WTC11 (cell line): ENCODE measurements around the gene ADD2. TPM values are rescaled to one million over a fixed set of nuclear protein-coding genes. Genes with fewer than 3 reads are reported as not detected.

Experiments
- ATAC-seq: fragments of 200-7000 bp; cut with Tn5 transposase; 2 replicates; pipeline ENCODE4 v1.10.0; 2021; ENCODE audit warnings: mild to moderate bottlenecking, moderate library complexity
- CTCF ChIA-PET: fragments of 300-600 bp; sonication (Branson Sonifier 250); formaldehyde crosslinking; loops from one replicate; lab custom pipeline; 2021; ENCODE audit warnings: antibody characterized with exemption; lab: Charles Lee
- POLR2A ChIA-PET: fragments of 350-600 bp; sonication (Branson Sonifier 250); formaldehyde crosslinking; loops from one replicate; lab custom pipeline; 2021; ENCODE audit warnings: antibody characterized with exemption; lab: Charles Lee
- DNase-seq: peaks from one replicate; pipeline ENCODE4 v3.0.0; 2021; ENCODE audit warnings: low spot score
- H3K27ac Mint-ChIP-seq: 2 replicates; pipeline ENCODE4 v1.8.0; 2021; ENCODE audit warnings: mixed read lengths
- H3K27me3 Mint-ChIP-seq: 2 replicates; pipeline ENCODE4 v1.8.0; 2021; ENCODE audit warnings: low read depth, mild to moderate bottlenecking, moderate library complexity, mixed read lengths
- H3K36me3 Mint-ChIP-seq: 2 replicates; pipeline ENCODE4 v1.8.0; 2021; ENCODE audit warnings: mixed read lengths
- H3K4me1 Mint-ChIP-seq: 2 replicates; pipeline ENCODE4 v1.8.0; 2022; ENCODE audit warnings: mixed read lengths
- H3K4me3 Mint-ChIP-seq: 2 replicates; pipeline ENCODE4 v1.8.0; 2021; ENCODE audit warnings: mild to moderate bottlenecking, moderate library complexity, mixed read lengths
- H3K9me3 Mint-ChIP-seq: 2 replicates; pipeline ENCODE4 v1.8.0; 2021; ENCODE audit warnings: mixed read lengths
- AR ChIP-seq: fragments of 250-450 bp; sonication (Bioruptor Pico); IDR thresholded peaks from 2 replicates; pipeline ENCODE4 v1.9.0; 2021; ENCODE audit warnings: mild to moderate bottlenecking
- FOXJ3 ChIP-seq: sonication (generic); formaldehyde crosslinking; IDR thresholded peaks from 2 replicates; pipeline ENCODE4 v1.9.0; 2021; ENCODE audit warnings: missing genetic modification reagents, mild to moderate bottlenecking, borderline replicate concordance
- GTF2I ChIP-seq: fragments of 250-450 bp; sonication (Bioruptor Pico); conservative IDR thresholded peaks from 2 replicates; pipeline ENCODE4 v1.4.0; 2021; ENCODE audit warnings: mild to moderate bottlenecking
- IRF1 ChIP-seq: sonication (generic); formaldehyde crosslinking; IDR thresholded peaks from 2 replicates; pipeline ENCODE4 v1.8.0; 2023; ENCODE audit warnings: missing genetic modification reagents
- KAT7 ChIP-seq: sonication (generic); formaldehyde crosslinking; IDR thresholded peaks from 2 replicates; pipeline ENCODE4 v1.8.1; 2023; ENCODE audit warnings: missing genetic modification reagents, mild to moderate bottlenecking, borderline replicate concordance
- MLX ChIP-seq: sonication (generic); formaldehyde crosslinking; IDR thresholded peaks from 2 replicates; pipeline ENCODE4 v1.8.1; 2023; ENCODE audit warnings: mild to moderate bottlenecking, missing genetic modification reagents, moderate library complexity
- MXD4 ChIP-seq: fragments of 250-450 bp; sonication (Bioruptor Pico); IDR thresholded peaks from 2 replicates; pipeline ENCODE4 v1.8.0; 2021; ENCODE audit warnings: mild to moderate bottlenecking, moderate library complexity, borderline replicate concordance
- NFATC4 ChIP-seq: fragments of 250-450 bp; sonication (Bioruptor Pico); IDR thresholded peaks from 2 replicates; pipeline ENCODE4 v1.9.0; 2021; ENCODE audit warnings: mild to moderate bottlenecking
- NFE2L1 ChIP-seq: sonication (generic); formaldehyde crosslinking; IDR thresholded peaks from 2 replicates; pipeline ENCODE4 v1.8.1; 2023; ENCODE audit warnings: missing genetic modification reagents
- NR1H2 ChIP-seq: sonication (generic); formaldehyde crosslinking; IDR thresholded peaks from 2 replicates; pipeline ENCODE4 v1.9.0; 2021; ENCODE audit warnings: mild to moderate bottlenecking, moderate library complexity, missing genetic modification reagents
- SMAD3 ChIP-seq: sonication (generic); formaldehyde crosslinking; IDR thresholded peaks from 2 replicates; pipeline ENCODE4 v1.8.0; 2022; ENCODE audit warnings: missing genetic modification reagents, mild to moderate bottlenecking, borderline replicate concordance
- SOX15 ChIP-seq: fragments of 250-450 bp; sonication (Bioruptor Pico); IDR thresholded peaks from 2 replicates; pipeline ENCODE4 v1.9.0; 2021; ENCODE audit warnings: mild to moderate bottlenecking
- TCF7 ChIP-seq: sonication (generic); formaldehyde crosslinking; IDR thresholded peaks from 2 replicates; pipeline ENCODE4 v1.8.0; 2022; ENCODE audit warnings: mild to moderate bottlenecking, low read depth, missing genetic modification reagents, moderate library complexity
- ZBTB43 ChIP-seq: sonication (generic); formaldehyde crosslinking; IDR thresholded peaks from 2 replicates; pipeline ENCODE4 v1.8.1; 2023; ENCODE audit warnings: mild to moderate bottlenecking, missing genetic modification reagents
- ZNF263 ChIP-seq: sonication (generic); formaldehyde crosslinking; IDR thresholded peaks from 2 replicates; pipeline ENCODE4 v1.8.1; 2022; ENCODE audit warnings: low read depth, mild to moderate bottlenecking, moderate library complexity, missing genetic modification reagents
- ZNF416 ChIP-seq: fragments of 250-450 bp; sonication (Bioruptor Pico); IDR thresholded peaks from 2 replicates; pipeline ENCODE4 v1.9.0; 2021; ENCODE audit warnings: mild to moderate bottlenecking, inconsistent platforms
- ZNF512 ChIP-seq: sonication (generic); formaldehyde crosslinking; IDR thresholded peaks from 2 replicates; pipeline ENCODE4 v1.8.1; 2022; ENCODE audit warnings: missing genetic modification reagents, borderline replicate concordance
- total RNA-seq: library from RNA; stranded (reverse); gene quantifications from 3 replicates; pipeline ENCODE4 v1.2.3, GENCODE V29; 2021
- TF ChIP-seq, protein P1 (sequence below): sonication (generic); formaldehyde crosslinking; IDR thresholded peaks from 2 replicates; pipeline ENCODE4 v1.8.0; 2022; ENCODE audit warnings: mild to moderate bottlenecking, missing genetic modification reagents
- TF ChIP-seq, protein P2 (sequence below): sonication (generic); formaldehyde crosslinking; IDR thresholded peaks from 2 replicates; pipeline ENCODE4 v1.8.0; 2022; ENCODE audit warnings: mild to moderate bottlenecking, missing genetic modification reagents
- TF ChIP-seq, protein P3 (sequence below): sonication (generic); formaldehyde crosslinking; IDR thresholded peaks from 2 replicates; pipeline ENCODE4 v1.8.1; 2023; ENCODE audit warnings: mild to moderate bottlenecking, missing genetic modification reagents, borderline replicate concordance

Gene ADD2
- total RNA-seq, 1 experiment from 2014 or later = 196 TPM

- POLR2A ChIA-PET = no interaction called here
- CTCF ChIA-PET = no interaction called here
- no peak for DNase-seq
- no peaks in the 10 kb centered on the region for H3K36me3 Mint-ChIP-seq
- H3K4me3 Mint-ChIP-seq = no peak overlapping the region
- peaks cover 91% of the 10 kb centered on the region for H3K4me1 Mint-ChIP-seq
- no peaks in the 10 kb centered on the region for H3K27me3 Mint-ChIP-seq
- H3K9me3 Mint-ChIP-seq = no peaks in the 10 kb centered on the region
- H3K27ac Mint-ChIP-seq = peak overlapping the region; percentile 41; the same call in 1 of the 2 replicates
- no peak for TF ChIP-seq MLX (CRISPR knock-in tag)
- TF ChIP-seq ZNF512 = no peak
- TF ChIP-seq GTF2I (CRISPR knock-in tag) = no peak
- TF ChIP-seq, protein P1, sequence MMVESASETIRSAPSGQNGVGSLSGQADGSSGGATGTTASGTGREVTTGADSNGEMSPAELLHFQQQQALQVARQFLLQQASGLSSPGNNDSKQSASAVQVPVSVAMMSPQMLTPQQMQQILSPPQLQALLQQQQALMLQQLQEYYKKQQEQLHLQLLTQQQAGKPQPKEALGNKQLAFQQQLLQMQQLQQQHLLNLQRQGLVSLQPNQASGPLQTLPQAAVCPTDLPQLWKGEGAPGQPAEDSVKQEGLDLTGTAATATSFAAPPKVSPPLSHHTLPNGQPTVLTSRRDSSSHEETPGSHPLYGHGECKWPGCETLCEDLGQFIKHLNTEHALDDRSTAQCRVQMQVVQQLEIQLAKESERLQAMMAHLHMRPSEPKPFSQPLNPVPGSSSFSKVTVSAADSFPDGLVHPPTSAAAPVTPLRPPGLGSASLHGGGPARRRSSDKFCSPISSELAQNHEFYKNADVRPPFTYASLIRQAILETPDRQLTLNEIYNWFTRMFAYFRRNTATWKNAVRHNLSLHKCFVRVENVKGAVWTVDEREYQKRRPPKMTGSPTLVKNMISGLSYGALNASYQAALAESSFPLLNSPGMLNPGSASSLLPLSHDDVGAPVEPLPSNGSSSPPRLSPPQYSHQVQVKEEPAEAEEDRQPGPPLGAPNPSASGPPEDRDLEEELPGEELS (CRISPR knock-in tag) = no peak
- TF ChIP-seq MXD4 = no peak
- TF ChIP-seq SMAD3 = no peak
- TF ChIP-seq TCF7 (CRISPR knock-in tag) = no peak
- no peak for TF ChIP-seq ZBTB43 (CRISPR knock-in tag)
- TF ChIP-seq NFATC4 = no peak
- TF ChIP-seq, protein P2, sequence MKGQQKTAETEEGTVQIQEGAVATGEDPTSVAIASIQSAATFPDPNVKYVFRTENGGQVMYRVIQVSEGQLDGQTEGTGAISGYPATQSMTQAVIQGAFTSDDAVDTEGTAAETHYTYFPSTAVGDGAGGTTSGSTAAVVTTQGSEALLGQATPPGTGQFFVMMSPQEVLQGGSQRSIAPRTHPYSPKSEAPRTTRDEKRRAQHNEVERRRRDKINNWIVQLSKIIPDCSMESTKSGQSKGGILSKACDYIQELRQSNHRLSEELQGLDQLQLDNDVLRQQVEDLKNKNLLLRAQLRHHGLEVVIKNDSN = no peak
- no peak for TF ChIP-seq FOXJ3 (CRISPR knock-in tag)
- no peak for TF ChIP-seq SOX15 (CRISPR knock-in tag)
- TF ChIP-seq KAT7 = no peak
- TF ChIP-seq, protein P3, sequence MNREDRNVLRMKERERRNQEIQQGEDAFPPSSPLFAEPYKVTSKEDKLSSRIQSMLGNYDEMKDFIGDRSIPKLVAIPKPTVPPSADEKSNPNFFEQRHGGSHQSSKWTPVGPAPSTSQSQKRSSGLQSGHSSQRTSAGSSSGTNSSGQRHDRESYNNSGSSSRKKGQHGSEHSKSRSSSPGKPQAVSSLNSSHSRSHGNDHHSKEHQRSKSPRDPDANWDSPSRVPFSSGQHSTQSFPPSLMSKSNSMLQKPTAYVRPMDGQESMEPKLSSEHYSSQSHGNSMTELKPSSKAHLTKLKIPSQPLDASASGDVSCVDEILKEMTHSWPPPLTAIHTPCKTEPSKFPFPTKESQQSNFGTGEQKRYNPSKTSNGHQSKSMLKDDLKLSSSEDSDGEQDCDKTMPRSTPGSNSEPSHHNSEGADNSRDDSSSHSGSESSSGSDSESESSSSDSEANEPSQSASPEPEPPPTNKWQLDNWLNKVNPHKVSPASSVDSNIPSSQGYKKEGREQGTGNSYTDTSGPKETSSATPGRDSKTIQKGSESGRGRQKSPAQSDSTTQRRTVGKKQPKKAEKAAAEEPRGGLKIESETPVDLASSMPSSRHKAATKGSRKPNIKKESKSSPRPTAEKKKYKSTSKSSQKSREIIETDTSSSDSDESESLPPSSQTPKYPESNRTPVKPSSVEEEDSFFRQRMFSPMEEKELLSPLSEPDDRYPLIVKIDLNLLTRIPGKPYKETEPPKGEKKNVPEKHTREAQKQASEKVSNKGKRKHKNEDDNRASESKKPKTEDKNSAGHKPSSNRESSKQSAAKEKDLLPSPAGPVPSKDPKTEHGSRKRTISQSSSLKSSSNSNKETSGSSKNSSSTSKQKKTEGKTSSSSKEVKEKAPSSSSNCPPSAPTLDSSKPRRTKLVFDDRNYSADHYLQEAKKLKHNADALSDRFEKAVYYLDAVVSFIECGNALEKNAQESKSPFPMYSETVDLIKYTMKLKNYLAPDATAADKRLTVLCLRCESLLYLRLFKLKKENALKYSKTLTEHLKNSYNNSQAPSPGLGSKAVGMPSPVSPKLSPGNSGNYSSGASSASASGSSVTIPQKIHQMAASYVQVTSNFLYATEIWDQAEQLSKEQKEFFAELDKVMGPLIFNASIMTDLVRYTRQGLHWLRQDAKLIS (CRISPR knock-in tag) = no peak
- no peak for TF ChIP-seq NR1H2
- no peak for TF ChIP-seq IRF1 (CRISPR knock-in tag)
- TF ChIP-seq NFE2L1 (CRISPR knock-in tag) = no peak
- no peak for TF ChIP-seq ZNF416 (CRISPR knock-in tag)
- TF ChIP-seq AR (CRISPR knock-in tag) = no peak
- no peak for TF ChIP-seq ZNF263
- TF ChIP-seq, all 79 proteins: peak for 0
- ATAC-seq = no peak
These were observed 49.8 kb downstream of the ADD2 start for GRCh38 chr2:70718241-70718640.
